HL-60 (cell line): ENCODE data around the gene ICAM1.
"Not testable (repeated sequence)": the region's sequence is repeated elsewhere in the genome, so short reads cannot be mapped to it uniquely, and the experiment has no call there.

Experiments used
- CTCF ChIP-seq: IDR thresholded peaks from one replicate; pipeline ENCODE4 v1.5.1; 2011; ENCODE audit warnings: low read length, control low read depth, inconsistent platforms; ENCODE audit not compliant: insufficient read depth
- GABPA ChIP-seq: IDR thresholded peaks from 2 replicates; pipeline ENCODE4 v1.6.1; 2012; ENCODE audit warnings: low read depth
- POLR2AphosphoS5 ChIP-seq: IDR thresholded peaks from 2 replicates; pipeline ENCODE4 v1.6.1; 2012; ENCODE audit warnings: low read depth
- REST ChIP-seq: IDR thresholded peaks from 2 replicates; pipeline ENCODE4 v1.6.1; 2012; ENCODE audit warnings: low read depth; ENCODE audit not compliant: insufficient replicate concordance
- SPI1 ChIP-seq: IDR thresholded peaks from 2 replicates; pipeline ENCODE4 v1.6.1; 2012; ENCODE audit warnings: low read depth, mild to moderate bottlenecking, borderline replicate concordance

GRCh38 chr19:10235409-10235808 lies 35.5 kb upstream of the ICAM1 start:
- not testable (repeated sequence) for TF ChIP-seq CTCF, REST, POLR2AphosphoS5, SPI1, GABPA
